Measurements from ENCODE around the gene LRP3. TPM values are rescaled to one million over a fixed set of nuclear protein-coding genes. Genes with fewer than 3 reads are reported as not detected.

Gene LRP3, protein sequence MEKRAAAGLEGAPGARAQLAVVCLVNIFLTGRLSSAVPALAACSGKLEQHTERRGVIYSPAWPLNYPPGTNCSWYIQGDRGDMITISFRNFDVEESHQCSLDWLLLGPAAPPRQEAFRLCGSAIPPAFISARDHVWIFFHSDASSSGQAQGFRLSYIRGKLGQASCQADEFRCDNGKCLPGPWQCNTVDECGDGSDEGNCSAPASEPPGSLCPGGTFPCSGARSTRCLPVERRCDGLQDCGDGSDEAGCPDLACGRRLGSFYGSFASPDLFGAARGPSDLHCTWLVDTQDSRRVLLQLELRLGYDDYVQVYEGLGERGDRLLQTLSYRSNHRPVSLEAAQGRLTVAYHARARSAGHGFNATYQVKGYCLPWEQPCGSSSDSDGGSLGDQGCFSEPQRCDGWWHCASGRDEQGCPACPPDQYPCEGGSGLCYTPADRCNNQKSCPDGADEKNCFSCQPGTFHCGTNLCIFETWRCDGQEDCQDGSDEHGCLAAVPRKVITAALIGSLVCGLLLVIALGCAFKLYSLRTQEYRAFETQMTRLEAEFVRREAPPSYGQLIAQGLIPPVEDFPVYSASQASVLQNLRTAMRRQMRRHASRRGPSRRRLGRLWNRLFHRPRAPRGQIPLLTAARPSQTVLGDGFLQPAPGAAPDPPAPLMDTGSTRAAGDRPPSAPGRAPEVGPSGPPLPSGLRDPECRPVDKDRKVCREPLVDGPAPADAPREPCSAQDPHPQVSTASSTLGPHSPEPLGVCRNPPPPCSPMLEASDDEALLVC
- total RNA-seq (2021) (39.4 and 42.0 TPM in 2 replicates), Bru-seq, nascent RNA (percentile 53 among the genes with signal in this experiment), BruChase-seq, experiment 1, labeled RNA remaining after a 2-hour chase (percentile 57 among the genes with signal in this experiment), BruChase-seq, experiment 2, labeled RNA remaining after a 6-hour chase (percentile 64 among the genes with signal in this experiment)
- long read RNA-seq, transcript LRP3-201 (7 exons, 3,807 nt), result major isoform, 77 of 112 reads
- long read RNA-seq, transcript LRP3-203 (3 exons, 3,278 nt), result minor isoform, 7 of 112 reads
- long read RNA-seq, partial matches to known transcripts, result 8 of 112 reads
- long read RNA-seq, other reads (novel, unspliced or antisense), result 20 of 112 reads

DNA sequence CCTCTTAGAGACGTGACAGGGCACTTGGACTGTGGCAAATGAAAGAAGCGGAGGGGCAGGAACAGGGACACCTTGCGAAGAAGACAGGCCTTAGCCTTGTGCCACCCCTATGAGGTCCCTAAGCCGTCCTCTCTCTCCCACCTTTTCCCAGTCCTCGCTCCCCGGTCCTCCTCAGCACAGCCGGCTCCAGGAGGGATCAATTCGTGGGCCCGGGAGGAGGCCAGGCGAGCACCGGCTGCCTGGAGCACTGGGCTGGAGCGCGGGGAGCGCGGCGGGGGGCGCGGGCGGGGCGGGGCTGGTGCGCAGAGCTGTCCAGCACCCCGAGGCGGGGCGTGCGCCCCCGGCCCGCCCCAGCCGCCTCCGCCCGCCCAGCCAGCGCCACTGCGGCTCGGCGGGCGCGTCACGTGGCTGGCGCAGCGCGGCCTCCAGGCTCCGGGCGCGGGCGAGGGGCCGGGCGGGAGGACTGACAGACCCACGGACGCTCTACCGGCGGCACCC, at the start of gene LRP3:
LRP3 (plus strand) TSS at position 466 of the 498 bp plus-strand sequence. CDS start 456 bp downstream, outside the sequence.
- TF ChIP-seq, protein P1, sequence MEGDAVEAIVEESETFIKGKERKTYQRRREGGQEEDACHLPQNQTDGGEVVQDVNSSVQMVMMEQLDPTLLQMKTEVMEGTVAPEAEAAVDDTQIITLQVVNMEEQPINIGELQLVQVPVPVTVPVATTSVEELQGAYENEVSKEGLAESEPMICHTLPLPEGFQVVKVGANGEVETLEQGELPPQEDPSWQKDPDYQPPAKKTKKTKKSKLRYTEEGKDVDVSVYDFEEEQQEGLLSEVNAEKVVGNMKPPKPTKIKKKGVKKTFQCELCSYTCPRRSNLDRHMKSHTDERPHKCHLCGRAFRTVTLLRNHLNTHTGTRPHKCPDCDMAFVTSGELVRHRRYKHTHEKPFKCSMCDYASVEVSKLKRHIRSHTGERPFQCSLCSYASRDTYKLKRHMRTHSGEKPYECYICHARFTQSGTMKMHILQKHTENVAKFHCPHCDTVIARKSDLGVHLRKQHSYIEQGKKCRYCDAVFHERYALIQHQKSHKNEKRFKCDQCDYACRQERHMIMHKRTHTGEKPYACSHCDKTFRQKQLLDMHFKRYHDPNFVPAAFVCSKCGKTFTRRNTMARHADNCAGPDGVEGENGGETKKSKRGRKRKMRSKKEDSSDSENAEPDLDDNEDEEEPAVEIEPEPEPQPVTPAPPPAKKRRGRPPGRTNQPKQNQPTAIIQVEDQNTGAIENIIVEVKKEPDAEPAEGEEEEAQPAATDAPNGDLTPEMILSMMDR (conservative IDR thresholded peaks at IDR 0.05; ENCODE audit: low read depth, low read length), result no peak
- no peak for TF ChIP-seq EZH2 (IDR thresholded peaks at IDR 0.05; ENCODE audit: borderline replicate concordance, low read depth, low read length, poor library complexity, severe bottlenecking)
- intact Hi-C loops (cut with micrococcal nuclease; ENCODE audit: unreplicated experiment), result no loop called here
- Histone ChIP-seq H3K9me3 (ENCODE audit: low read depth, low read length, poor library complexity, severe bottlenecking) (no peaks in the 10 kb centered on the region), H3K27ac (ENCODE audit: low read depth, low read length, poor library complexity, severe bottlenecking) (peak within 1 kb of the TSS; percentile 73), H3K27me3 (replicated peaks; ENCODE audit: insufficient read depth, low read depth, low read length, poor library complexity) (no peaks in the 10 kb centered on the region), H3K4me3 (ENCODE audit: low read depth, low read length, poor library complexity, severe bottlenecking) (peak within 1 kb of the TSS; percentile 73), H3K4me1 (ENCODE audit: insufficient read depth, low read length, poor library complexity, severe bottlenecking) (peaks cover 4% of the 10 kb centered on the region), H3K36me3 (ENCODE audit: insufficient read depth, low read length, poor library complexity, severe bottlenecking) (peaks cover 10% of the 10 kb centered on the region)
- POLR2A ChIA-PET (ENCODE audit: low non-redundant PET), result no interaction called here
- peak; percentile 67 for DNase-seq (ENCODE audit: low spot score)
- BruUV-seq (replicated peaks), result no TSS peak
- CTCF ChIA-PET, result interaction anchor here (1.0 kb wide), 1 partner anchor 10 kb away, joined by 3 read pairs; no protein-coding TSS in a partner anchor

DNA sequence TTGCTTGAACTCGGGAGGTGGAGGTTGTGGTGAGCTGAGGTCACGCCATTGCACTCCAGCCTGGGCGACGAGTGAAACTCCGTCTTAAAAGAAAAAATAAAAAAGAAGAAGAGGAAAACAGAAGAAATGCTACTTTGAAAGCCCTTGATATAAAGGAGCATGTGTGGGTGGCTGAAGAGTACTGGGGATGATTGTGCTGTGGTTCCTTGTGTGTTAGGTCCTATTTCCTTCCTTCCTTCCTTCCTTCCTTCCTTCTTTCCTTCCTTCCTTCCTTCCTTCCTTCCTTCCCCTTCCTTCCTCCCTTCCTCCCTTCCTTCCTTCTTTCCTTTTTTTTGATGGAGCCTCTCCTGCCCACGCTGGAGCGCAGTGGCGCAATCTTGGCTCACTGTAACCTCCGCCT, 47.9 kb upstream of the LRP3 start:
- no peak for DNase-seq (ENCODE audit: low spot score)
- H3K36me3 ChIP-seq (ENCODE audit: insufficient read depth, low read length, poor library complexity, severe bottlenecking), result no peaks in the 10 kb centered on the region
- intact Hi-C loops (cut with micrococcal nuclease; ENCODE audit: unreplicated experiment), result no loop called here
- no peak overlapping the region for H3K27ac ChIP-seq (ENCODE audit: low read depth, low read length, poor library complexity, severe bottlenecking)
- POLR2A ChIA-PET (ENCODE audit: low non-redundant PET), result interaction anchor here (0.7 kb wide), 1 partner anchor 33 kb away, joined by 3 read pairs; no protein-coding TSS in a partner anchor
- CTCF ChIA-PET, result no interaction called here
- no peaks in the 10 kb centered on the region for H3K27me3 ChIP-seq (replicated peaks; ENCODE audit: insufficient read depth, low read depth, low read length, poor library complexity)
- BruUV-seq (replicated peaks), result no TSS peak
- TF ChIP-seq EZH2 (IDR thresholded peaks at IDR 0.05; ENCODE audit: borderline replicate concordance, low read depth, low read length, poor library complexity, severe bottlenecking), result no peak
- TF ChIP-seq, protein P1 (conservative IDR thresholded peaks at IDR 0.05; ENCODE audit: low read depth, low read length), result no peak
- no peaks in the 10 kb centered on the region for H3K4me1 ChIP-seq (ENCODE audit: insufficient read depth, low read length, poor library complexity, severe bottlenecking)
- H3K9me3 ChIP-seq (ENCODE audit: low read depth, low read length, poor library complexity, severe bottlenecking), result no peaks in the 10 kb centered on the region
- H3K4me3 ChIP-seq (ENCODE audit: low read depth, low read length, poor library complexity, severe bottlenecking), result no peak overlapping the region

DNA sequence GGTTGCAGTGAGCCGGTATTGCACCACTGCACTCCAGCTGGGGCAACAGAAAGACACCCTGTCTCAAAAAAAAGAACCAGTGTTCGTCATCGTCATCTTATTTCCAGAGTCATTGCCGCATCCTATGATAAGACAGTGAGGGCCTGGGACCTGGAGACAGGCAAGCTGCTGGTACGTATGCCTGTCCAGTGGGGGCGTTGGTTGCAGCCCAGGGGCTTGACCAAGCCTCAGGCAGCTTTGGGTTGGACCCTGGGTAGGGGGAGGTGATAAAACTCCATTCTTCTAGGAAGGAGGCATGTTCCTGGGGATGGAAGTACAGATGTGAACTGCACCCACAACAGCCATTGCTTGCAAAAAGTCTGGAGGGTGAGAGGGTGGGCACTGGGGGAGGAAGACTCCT, 46.6 kb upstream of the LRP3 start:
- Histone ChIP-seq H3K36me3 (ENCODE audit: insufficient read depth, low read length, poor library complexity, severe bottlenecking) (no peaks in the 10 kb centered on the region), H3K9me3 (ENCODE audit: low read depth, low read length, poor library complexity, severe bottlenecking) (no peaks in the 10 kb centered on the region), H3K27me3 (replicated peaks; ENCODE audit: insufficient read depth, low read depth, low read length, poor library complexity) (no peaks in the 10 kb centered on the region), H3K4me3 (ENCODE audit: low read depth, low read length, poor library complexity, severe bottlenecking) (no peak overlapping the region), H3K4me1 (ENCODE audit: insufficient read depth, low read length, poor library complexity, severe bottlenecking) (no peaks in the 10 kb centered on the region), H3K27ac (ENCODE audit: low read depth, low read length, poor library complexity, severe bottlenecking) (no peak overlapping the region)
- BruUV-seq (replicated peaks), result no TSS peak
- ChIA-PET CTCF (no interaction called here), POLR2A (ENCODE audit: low non-redundant PET) (no interaction called here)
- no peak for DNase-seq (ENCODE audit: low spot score)
- intact Hi-C loops (cut with micrococcal nuclease; ENCODE audit: unreplicated experiment), result no loop called here
- no peak for TF ChIP-seq EZH2 (IDR thresholded peaks at IDR 0.05; ENCODE audit: borderline replicate concordance, low read depth, low read length, poor library complexity, severe bottlenecking)
- TF ChIP-seq, protein P1 (conservative IDR thresholded peaks at IDR 0.05; ENCODE audit: low read depth, low read length), result no peak

Data from A673 (cell line).